HCT116 (cell line): ENCODE results near the gene STK4.

Experiments
- EZH2 ChIP-seq: fragments of 200-600 bp; sonication (generic); IDR thresholded peaks from 2 replicates; pipeline ENCODE4 v1.6.1; 2017; ENCODE audit warnings: antibody characterized with exemption, mixed run types
- MAX ChIP-seq: IDR thresholded peaks from 2 replicates; pipeline ENCODE4 v1.6.1; 2012

DNA sequence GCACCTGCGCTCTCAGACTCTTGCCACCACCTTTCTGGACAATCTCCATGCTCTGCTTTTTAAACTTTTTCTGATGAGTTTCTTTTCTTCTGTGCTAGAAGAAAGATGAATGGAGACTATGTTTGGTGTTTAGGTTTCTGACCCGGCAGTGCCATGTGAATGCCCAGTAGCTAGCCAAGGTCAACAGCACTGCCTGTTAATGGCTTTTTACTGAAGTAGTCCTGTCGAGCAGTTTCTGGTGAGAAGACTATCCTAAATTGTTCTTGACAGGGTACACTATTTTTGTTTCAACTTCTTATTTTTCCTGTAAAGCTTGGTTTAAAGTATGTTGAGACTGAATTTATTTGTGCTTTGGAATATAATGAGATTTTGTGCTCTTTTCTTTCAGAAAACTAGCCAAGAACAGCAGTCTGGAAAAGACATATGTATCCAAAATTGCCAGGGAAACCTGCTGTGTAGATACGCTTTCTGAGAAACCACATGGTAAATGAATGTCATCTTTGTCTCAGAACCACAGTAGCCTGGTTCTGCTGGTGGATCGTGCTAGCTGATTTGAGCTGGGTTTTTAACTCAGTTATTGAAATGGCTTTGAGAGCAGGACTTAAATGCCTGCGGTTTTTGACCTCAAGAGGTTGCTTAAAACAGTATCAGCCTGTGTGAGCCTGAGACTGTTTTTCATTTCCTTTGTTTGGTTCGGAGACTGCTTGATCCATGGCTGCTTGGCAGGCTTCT is 86.6 kb downstream of the STK4 start:
- no peak for TF ChIP-seq EZH2
- TF ChIP-seq MAX: no peak
